ENCODE data around the gene RGS9.

Gene RGS9

GRCh38 chr17:65222214-65222738, 85.1 kb downstream of the RGS9 start:
- DNase-seq, result no peak

GRCh38 chr17:65225061-65225460, 87.9 kb downstream of the RGS9 start:
- DNase-seq, result no peak

- no peak for DNase-seq
Measured at GRCh38 chr17:65226227-65226626, 89.1 kb downstream of the RGS9 start.

- no peak for DNase-seq
Measured at GRCh38 chr17:65227637-65228036, 90.5 kb downstream of the RGS9 start.

- DNase-seq, result no peak
Measured at GRCh38 chr17:65228287-65228686, 91.1 kb downstream of the RGS9 start.

- peak; percentile 8 to 17 for DNase-seq
Measured at GRCh38 chr17:65228734-65229620, 91.8 kb downstream of the RGS9 start.

- DNase-seq, result no peak
Measured at GRCh38 chr17:65229621-65229995, 92.4 kb downstream of the RGS9 start.

GRCh38 chr17:65230040-65230439, 92.9 kb downstream of the RGS9 start:
- no peak for DNase-seq

GRCh38 chr17:65231086-65231485, 93.9 kb downstream of the RGS9 start:
- no peak for DNase-seq

GRCh38 chr17:65231662-65232335, 94.6 kb downstream of the RGS9 start:
- DNase-seq, result peak; percentile 9 to 58

- no peak for DNase-seq
Measured at GRCh38 chr17:65235284-65235683, 98.1 kb downstream of the RGS9 start.

GRCh38 chr17:65236321-65236720, 99.2 kb downstream of the RGS9 start:
- no peak for DNase-seq

GRCh38 chr17:65243838-65244625, 106.9 kb downstream of the RGS9 start:
- DNase-seq, result no peak

GRCh38 chr17:65246252-65246651, 109.1 kb downstream of the RGS9 start:
- no peak for DNase-seq

GRCh38 chr17:65249774-65250173, 112.6 kb downstream of the RGS9 start:
- DNase-seq, result no peak

GRCh38 chr17:65254166-65254565, 117.0 kb downstream of the RGS9 start:
- no peak for DNase-seq

GRCh38 chr17:65259281-65259680, 122.1 kb downstream of the RGS9 start:
- no peak for DNase-seq

GRCh38 chr17:65259696-65260485, 122.7 kb downstream of the RGS9 start:
- DNase-seq, result no peak

- DNase-seq, result no peak
Measured at GRCh38 chr17:65260626-65261025, 123.5 kb downstream of the RGS9 start.

GRCh38 chr17:65261152-65261551, 124.0 kb downstream of the RGS9 start:
- no peak for DNase-seq

GRCh38 chr17:65261682-65262636, 124.8 kb downstream of the RGS9 start:
- no peak for DNase-seq
